GM19240 (cell line): ENCODE data around the gene EPHA10.
A peak's percentile ranks its signal among the peaks of the same experiment; 100 is the strongest.
"Not testable (repeated sequence)": the region's sequence is repeated elsewhere in the genome, so short reads cannot be mapped to it uniquely, and the experiment has no call there.

Experiments
- DNase-seq: peaks from one replicate; pipeline ENCODE4 v3.0.0; 2011; ENCODE audit warnings: low spot score; ENCODE audit not compliant: insufficient read length

Gene EPHA10

GRCh38 chr1:37717631-37718030 is 47.3 kb downstream of the EPHA10 start:
- no peak for DNase-seq

DNA sequence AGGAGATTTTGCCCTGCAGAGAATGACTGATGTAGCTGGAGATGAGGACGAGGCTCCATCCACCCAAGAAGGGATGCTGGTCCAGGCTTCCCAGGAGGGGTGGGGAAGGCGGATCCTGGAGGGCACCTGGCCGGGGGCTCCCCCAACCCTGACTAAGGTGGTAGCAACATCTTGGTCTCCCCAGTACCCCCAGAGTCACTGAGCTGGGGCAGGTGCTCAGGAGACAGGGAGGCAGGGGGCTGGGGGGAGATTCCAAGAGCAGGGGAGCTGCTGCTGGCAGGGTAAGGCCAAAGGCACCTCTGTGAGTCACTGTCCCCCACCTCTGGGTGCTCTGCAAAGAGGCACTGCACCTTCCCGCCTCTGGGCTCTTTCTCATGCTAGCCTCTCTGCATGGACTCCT is 48.6 kb downstream of the EPHA10 start:
- DNase-seq, result no peak

DNA sequence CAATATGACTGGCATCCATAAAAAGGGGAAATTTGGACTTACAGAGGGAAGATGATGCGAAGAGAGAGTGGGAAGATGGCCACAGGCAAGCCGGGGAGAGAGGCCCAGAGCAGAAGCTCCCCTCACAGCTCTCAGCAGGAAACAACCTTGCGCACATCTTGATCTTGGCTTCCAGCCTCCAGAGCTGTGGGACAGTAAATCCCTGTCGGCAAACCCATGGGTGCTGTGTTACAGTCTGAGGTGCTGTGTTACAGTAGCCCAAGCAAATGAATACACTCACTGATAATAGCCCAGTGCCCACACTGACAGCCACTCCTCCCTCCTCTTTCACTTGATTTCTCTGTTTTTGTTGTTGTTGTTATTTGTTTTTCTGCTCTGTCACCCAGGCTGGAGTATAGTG is 50.2 kb downstream of the EPHA10 start:
- no peak for DNase-seq

DNA sequence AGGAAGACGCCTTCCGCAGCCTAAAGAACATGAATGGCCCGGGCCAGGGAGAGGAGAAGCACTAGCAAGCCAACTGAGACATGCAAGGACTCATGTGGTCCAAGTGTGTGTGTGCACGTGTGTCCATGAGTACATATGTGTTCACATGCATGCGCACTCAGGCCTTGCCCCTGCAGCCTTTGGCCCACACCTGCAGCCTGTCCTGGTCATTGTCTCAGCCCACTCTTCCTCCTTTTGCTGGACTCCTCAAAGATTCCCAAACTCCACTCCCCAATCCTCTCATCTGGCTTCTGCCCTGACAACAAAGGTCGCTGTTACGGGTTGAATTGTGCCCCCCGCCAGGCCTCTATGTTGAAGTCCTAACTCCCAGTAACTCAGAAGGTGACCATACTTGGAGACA is 50.7 kb downstream of the EPHA10 start:
- DNase-seq, result no peak

DNA sequence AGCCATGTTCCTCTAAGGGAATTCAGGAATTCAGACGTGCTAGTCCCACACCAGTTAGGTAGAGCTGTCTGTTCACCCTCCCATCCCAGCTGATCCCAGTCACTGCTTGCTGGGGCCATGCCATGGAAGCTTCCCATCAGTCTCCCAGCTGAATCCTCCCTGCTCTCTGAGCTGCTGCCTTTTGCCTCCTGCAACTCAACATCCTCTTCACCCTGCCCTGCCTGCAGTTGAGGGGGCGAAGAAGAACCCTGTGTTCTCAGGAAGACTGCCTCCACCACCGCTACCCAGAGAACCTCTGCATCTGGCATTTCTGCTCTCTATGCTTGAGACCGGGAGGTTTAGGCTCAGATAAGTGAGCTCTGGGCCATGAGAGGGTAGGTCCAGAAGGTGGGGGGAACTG is 56.4 kb downstream of the EPHA10 start:
- no peak for DNase-seq

DNA sequence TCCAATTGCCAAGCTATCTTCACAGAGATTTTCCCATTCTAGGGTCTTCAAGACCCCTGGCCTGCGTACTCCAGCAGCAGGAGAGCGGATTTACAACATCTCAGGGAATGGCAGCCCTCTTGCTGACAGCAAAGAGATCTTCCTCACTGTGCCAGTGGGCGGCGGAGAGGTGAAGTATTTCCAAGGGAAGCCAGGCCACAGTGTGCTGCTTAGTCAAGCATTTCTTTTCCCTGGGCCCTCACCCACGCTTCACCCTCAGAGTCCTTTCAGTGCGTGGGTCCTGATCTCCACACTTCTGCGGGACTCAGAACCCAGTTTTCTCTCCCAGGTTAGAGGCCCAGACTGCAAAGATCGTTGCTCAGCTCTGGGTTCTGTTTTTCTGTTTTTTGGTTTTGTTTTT is 59.5 kb downstream of the EPHA10 start:
- no peak for DNase-seq

DNA sequence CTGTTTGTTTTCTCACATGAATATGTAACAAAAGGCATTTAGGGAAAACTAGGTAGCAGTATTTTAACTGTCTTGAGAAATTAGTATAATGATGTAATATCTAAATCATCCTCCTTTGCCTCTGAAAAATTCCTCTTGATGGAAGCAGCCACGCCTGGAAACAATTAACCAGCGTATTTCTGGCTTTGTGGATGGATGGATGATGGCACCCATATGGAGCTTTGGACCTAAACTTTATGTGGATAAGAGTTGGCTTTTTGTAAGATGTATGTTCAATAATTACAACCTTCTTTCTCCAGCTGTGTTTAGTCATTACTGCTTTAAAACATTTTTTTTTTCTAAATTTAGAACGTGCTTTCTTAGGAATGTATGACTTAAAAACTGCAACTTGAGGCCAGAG is 60.0 kb downstream of the EPHA10 start:
- DNase-seq, result no peak

DNA sequence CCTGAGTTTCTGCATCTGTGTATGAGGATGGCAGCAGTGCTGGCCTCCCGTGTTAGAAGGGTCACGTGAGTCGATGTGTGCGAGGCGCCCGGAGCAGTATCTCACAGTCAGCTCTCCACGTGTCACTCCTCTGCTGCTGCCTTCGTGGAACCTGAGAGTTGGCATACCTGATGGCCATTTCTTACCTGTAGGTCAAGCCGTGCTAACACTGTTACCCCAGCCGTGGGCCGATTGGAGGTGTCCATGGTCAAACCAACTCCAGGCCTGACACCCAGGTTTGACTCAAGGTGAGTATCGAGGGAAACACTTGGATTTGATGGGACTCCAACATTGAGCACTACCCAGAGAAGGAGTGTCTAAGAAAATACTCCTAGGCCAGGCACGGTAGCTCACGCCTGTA is 61.9 kb downstream of the EPHA10 start:
- no peak for DNase-seq

- DNase-seq, result no peak
Observed at GRCh38 chr1:37701051-37701450, 63.9 kb downstream of the EPHA10 start.

- DNase-seq, result no peak
Observed at GRCh38 chr1:37699147-37699546, 65.8 kb downstream of the EPHA10 start.

GRCh38 chr1:37697737-37698136 is 67.2 kb downstream of the EPHA10 start:
- no peak for DNase-seq

- DNase-seq, result no peak
Observed at GRCh38 chr1:37697090-37697489, 67.8 kb downstream of the EPHA10 start.

GRCh38 chr1:37692834-37693175 is 72.1 kb downstream of the EPHA10 start:
- DNase-seq, result no peak

DNA sequence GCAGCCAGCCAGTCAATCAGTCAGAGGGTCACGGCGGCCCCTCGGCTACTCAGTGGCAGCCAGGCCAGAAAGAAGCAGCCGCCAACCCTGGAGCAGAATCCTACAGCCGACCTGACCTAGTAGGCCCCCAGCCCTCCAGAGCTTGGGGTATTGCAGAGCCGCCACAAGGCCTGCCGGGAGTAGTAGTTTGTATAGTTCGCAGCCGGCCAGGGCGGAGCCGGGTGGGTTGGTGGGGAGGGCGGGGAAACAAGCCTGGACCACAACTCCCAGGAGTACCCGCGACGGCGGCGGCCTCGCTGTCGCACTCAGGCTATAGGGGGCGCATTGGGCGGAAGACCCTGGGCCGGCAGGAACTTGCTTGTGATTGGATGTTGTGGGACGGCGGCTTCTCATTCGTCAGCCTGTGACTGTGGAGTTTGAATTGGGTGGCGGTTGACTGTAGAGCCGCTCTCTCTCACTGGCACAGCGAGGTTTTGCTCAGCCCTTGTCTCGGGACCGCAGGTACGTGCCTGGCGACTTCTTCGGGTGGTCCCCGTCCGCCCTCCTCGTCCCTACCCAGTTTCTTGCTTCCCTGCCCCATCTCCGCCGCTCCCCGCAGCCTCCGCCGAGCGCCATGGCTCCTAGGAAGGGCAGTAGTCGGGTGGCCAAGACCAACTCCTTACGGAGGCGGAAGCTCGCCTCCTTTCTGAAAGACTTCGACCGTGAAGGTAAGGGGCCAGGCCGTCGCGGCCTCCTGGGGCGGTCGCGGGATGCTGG is 72.7 kb downstream of the EPHA10 start, which contains the start of gene CDCA8:
CDCA8 (plus strand) TSS at position 439 of the 756 bp plus-strand sequence; CDS start at position 614, 175 bp downstream.
- peak; percentile 87 for DNase-seq

- no peak for DNase-seq
Observed at GRCh38 chr1:37691497-37692077, 73.3 kb downstream of the EPHA10 start.

DNA sequence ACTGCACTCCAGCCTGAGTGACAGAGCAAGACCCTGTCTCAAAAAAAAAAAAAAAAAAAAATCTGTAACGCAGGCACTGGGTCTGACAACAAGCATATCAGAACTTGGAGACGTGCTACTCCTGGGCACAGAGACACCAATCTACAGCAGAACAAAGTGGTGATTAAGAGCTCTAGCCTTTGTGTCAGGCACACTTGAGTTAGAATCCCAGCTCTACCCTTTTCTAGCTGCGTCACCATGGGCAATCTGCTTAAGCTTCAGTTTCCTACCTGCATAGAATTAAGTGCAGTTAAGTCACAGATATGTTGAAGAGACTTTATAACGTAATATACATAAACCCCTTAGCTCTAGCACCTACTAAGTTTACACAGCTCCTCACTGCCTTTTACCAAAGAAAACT is 76.0 kb downstream of the EPHA10 start:
- no peak for DNase-seq

GRCh38 chr1:37687764-37688163 is 77.2 kb downstream of the EPHA10 start:
- DNase-seq, result not testable (repeated sequence)

- DNase-seq, result no peak
Observed at GRCh38 chr1:37685722-37686121, 79.2 kb downstream of the EPHA10 start.

- not testable (repeated sequence) for DNase-seq
Observed at GRCh38 chr1:37684182-37684581, 80.7 kb downstream of the EPHA10 start.

DNA sequence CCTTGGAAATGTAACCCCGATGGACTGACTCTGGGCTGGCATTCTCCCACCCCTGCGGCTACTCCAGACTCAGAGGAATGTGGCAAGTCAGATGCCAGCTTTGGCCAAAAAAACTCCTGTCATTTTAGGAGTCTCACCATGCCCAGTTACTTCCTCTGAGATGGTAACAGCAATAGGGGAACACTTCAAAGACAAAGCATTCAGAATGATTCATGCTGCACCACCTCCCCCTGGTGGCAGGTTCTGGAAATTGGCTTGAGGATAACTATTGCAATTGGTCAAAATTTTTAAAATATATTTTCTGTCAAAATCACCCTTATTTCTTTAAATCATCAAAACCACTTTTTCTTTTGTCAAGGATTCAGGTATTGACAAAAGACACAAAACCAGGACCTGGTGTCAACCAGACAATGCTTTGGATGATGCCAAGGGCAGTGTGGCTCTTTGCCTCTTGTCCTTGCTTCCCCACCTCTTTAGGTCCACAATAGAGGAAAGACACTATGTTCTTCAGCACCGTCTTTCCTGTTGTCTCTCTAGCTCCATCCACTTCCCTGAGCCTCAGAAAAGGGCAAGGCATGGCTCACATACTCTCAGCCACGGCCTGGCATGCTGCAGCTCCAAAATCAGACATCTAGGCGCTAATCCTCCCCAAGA is 82.5 kb downstream of the EPHA10 start:
- no peak for DNase-seq

GRCh38 chr1:37680933-37681332 is 84.0 kb downstream of the EPHA10 start:
- DNase-seq, result no peak

GRCh38 chr1:37677808-37678207 is 87.1 kb downstream of the EPHA10 start:
- no peak for DNase-seq

- DNase-seq, result no peak
Observed at GRCh38 chr1:37677143-37677439, 87.8 kb downstream of the EPHA10 start.
